SK-N-MC (cell line): ENCODE measurements around the gene SINHCAF.
"Not testable (repeated sequence)": the region's sequence is repeated elsewhere in the genome, so short reads cannot be mapped to it uniquely, and the experiment has no call there.

ENCODE experiments used
- DNase-seq: peaks from one replicate; pipeline ENCODE4 v3.0.0-alpha.2; 2011; ENCODE audit warnings: low read depth, low spot score
- H3K27ac ChIP-seq: fragments of 200-600 bp; sonication (generic); 2 replicates; pipeline ENCODE4 v1.5.1; 2016; ENCODE audit warnings: mixed run types
- H3K36me3 ChIP-seq: fragments of 200-600 bp; sonication (generic); 2 replicates; pipeline ENCODE4 v1.6.1; 2017; ENCODE audit warnings: antibody characterized with exemption, low read length, mixed read lengths; ENCODE audit not compliant: insufficient read depth
- H3K4me3 ChIP-seq: fragments of 200-600 bp; sonication (generic); 2 replicates; pipeline ENCODE4 v1.5.1; 2016
- H3K9ac ChIP-seq: fragments of 200-600 bp; sonication (generic); 2 replicates; pipeline ENCODE4 v1.8.0; 2017; ENCODE audit warnings: mixed run types, mixed read lengths; ENCODE audit not compliant: insufficient read length
- H3K9me3 ChIP-seq: fragments of 200-600 bp; sonication (generic); 2 replicates; pipeline ENCODE4 v1.6.1; 2017; ENCODE audit warnings: low read depth, mild to moderate bottlenecking, antibody characterized with exemption, low read length, moderate library complexity, mixed read lengths
- EZH2 ChIP-seq: fragments of 200-600 bp; sonication (generic); IDR thresholded peaks from one replicate; pipeline ENCODE4 v1.6.1; 2017; ENCODE audit warnings: antibody characterized with exemption
- FOXP2 ChIP-seq: optimal IDR thresholded peaks from 2 replicates; pipeline ENCODE3; 2011; ENCODE audit warnings: mild to moderate bottlenecking, moderate library complexity; ENCODE audit not compliant: insufficient read depth; ENCODE audit errors: extremely low read length, control extremely low read depth
- POLR2AphosphoS5 ChIP-seq: IDR thresholded peaks from 2 replicates; pipeline ENCODE4 v1.6.1; 2012; ENCODE audit warnings: mild to moderate bottlenecking, low read depth, low read length, borderline replicate concordance

Gene SINHCAF

DNA sequence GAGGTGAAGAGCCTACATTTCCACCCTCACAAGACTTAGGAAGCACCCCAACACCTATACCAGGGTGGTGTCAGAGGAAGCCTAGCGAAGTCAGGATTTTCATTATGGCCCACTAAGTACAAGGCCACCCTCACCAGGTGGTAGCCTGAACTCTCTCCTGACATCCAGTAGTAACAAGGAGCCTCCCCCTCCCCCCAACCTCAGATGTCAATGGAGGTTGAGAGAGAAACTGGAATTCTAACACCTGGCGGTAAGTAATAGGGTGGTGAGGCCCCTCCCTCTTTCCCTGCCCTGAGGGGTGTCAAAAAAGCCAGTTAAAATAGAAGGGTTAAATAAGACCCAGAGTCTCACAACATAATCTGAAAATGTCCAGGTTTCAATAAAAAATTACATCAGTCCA lies 37.6 kb downstream of the SINHCAF start:
- DNase-seq = no peak
- no peak overlapping the region for H3K4me3 ChIP-seq
- TF ChIP-seq EZH2 = no peak
- TF ChIP-seq FOXP2 = no peak
- no peak for TF ChIP-seq POLR2AphosphoS5
- H3K9ac ChIP-seq = no peak overlapping the region
- H3K9me3 ChIP-seq = no peaks in the 10 kb centered on the region
- peaks cover 95% of the 10 kb centered on the region for H3K36me3 ChIP-seq
- no peak overlapping the region for H3K27ac ChIP-seq

DNA sequence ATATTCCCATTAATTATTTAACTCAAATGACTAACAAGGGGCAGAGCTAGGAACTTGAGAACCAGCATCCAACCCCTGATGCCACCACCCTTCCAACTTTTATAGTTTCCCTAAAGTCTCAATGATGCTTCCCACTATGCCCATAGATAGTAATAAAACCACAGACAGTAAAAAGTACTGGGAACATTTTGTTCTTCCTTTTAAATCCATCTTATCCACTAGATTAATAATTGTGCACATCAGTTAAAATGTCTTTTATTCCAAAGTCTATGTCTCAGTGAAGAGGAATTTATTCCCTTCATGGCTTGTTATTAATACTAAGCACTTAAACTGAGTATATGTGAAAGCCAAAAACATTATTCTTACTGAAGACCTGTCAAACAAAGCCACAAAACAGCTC lies 45.8 kb downstream of the SINHCAF start:
- no peak for DNase-seq
- Histone ChIP-seq H3K36me3 (peaks cover 69% of the 10 kb centered on the region), H3K27ac (no peak overlapping the region), H3K9ac (no peak overlapping the region), H3K4me3 (no peak overlapping the region), H3K9me3 (no peaks in the 10 kb centered on the region)
- no peak for TF ChIP-seq POLR2AphosphoS5
- TF ChIP-seq FOXP2 = no peak
- TF ChIP-seq EZH2 = no peak

DNA sequence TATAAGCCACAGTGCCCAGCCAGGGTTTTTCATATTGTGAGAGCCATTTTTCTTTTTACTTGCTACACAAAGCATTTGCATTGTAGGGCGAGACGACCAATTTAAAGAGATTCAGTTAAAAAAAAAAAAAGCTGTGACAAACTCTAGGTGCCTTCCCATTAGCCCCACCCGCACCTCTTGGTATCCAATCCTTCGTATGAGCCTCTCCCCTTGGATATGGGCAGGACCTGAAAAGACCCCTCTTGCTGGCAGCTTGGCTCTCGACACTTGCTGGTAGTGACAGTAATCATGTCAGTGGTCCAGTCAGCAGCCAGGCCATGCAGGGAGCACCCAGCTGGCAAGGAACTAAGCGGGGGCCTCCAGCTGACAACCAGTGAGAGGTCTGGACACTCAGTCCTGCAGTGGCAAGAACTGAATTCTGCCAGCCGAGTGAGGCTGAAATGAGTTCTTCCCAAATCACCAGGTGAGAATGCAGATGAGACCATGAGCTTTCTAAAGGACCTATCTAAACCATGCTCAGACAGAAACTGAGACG lies 46.5 kb downstream of the SINHCAF start:
- Histone ChIP-seq H3K9ac (no peak overlapping the region), H3K4me3 (no peak overlapping the region), H3K9me3 (no peaks in the 10 kb centered on the region), H3K36me3 (peaks cover 66% of the 10 kb centered on the region), H3K27ac (no peak overlapping the region)
- no peak for DNase-seq
- TF ChIP-seq EZH2 = no peak
- no peak for TF ChIP-seq POLR2AphosphoS5
- no peak for TF ChIP-seq FOXP2

- no peak for DNase-seq
- Histone ChIP-seq H3K36me3 (peaks cover 61% of the 10 kb centered on the region), H3K9me3 (no peaks in the 10 kb centered on the region), H3K4me3 (no peak overlapping the region), H3K27ac (no peak overlapping the region), H3K9ac (no peak overlapping the region)
- no peak for TF ChIP-seq EZH2
- no peak for TF ChIP-seq FOXP2
- TF ChIP-seq POLR2AphosphoS5 = no peak
Observed at GRCh38 chr12:31278832-31279231, 47.1 kb downstream of the SINHCAF start.

DNA sequence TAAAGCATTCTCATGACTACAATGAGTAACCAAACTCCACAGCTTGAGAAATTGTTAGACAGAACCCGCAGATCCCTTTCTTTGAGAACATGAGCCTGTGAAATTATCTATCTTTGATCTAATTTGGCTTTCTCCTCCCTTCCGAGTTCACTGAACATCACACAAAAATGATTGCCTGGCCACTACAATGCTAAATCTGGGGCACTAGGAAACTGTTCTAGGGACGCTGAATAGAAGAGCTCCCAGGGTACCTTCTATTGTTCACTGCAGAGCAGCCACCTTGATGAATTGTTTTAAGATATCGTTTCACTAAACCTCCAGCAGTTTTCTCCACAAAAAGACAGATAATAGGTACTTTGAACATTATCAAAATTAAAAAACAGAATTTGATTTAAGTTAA lies 47.5 kb downstream of the SINHCAF start:
- TF ChIP-seq EZH2 = no peak
- H3K4me3 ChIP-seq = no peak overlapping the region
- H3K27ac ChIP-seq = no peak overlapping the region
- H3K9ac ChIP-seq = no peak overlapping the region
- H3K9me3 ChIP-seq = no peaks in the 10 kb centered on the region
- H3K36me3 ChIP-seq = peaks cover 57% of the 10 kb centered on the region
- no peak for DNase-seq

DNA sequence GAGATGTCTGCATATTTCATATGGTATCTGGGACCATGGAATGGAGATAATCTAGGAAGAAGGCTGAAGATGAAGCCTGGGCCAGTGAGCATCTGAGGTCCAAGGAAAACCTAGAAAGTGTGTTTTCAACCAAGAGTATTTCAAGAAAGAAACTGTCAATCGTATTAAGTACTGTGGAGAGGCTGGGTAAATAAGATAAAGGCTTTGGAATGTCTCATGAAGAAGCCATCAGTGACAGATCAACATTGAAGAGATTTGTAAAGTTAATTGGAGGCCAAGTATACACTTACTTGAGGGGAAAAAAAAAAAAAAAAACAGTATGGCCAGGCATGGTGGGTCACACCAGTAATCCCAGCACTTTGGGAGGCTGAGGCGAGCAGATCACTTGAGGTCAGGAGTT lies 48.9 kb downstream of the SINHCAF start:
- TF ChIP-seq FOXP2 (no peak), POLR2AphosphoS5 (no peak), EZH2 (no peak)
- DNase-seq = no peak
- Histone ChIP-seq H3K27ac (no peak overlapping the region), H3K36me3 (peaks cover 47% of the 10 kb centered on the region), H3K9me3 (no peaks in the 10 kb centered on the region), H3K4me3 (no peak overlapping the region), H3K9ac (no peak overlapping the region)

DNA sequence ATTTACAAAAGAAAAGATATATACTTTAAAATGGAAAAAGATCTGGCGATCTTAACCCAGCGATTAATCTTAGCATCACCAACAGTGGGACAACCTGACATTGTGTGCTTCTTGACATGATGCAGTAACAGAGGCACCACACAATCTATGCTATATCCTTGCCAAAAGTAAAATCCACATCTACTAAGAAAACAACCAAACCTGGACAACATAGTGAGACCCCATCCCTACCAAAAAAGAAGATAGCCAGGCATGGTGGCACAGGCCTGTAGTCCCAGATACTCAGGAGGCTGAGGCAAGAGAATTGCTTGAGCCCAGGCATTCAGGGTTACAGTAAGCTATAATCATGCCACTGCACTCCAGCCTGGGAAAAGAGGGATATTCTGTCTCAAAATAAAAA lies 50.5 kb downstream of the SINHCAF start:
- Histone ChIP-seq H3K9me3 (no peaks in the 10 kb centered on the region), H3K9ac (no peak overlapping the region), H3K36me3 (peaks cover 47% of the 10 kb centered on the region), H3K27ac (no peak overlapping the region), H3K4me3 (no peak overlapping the region)
- TF ChIP-seq EZH2 = no peak
- no peak for TF ChIP-seq POLR2AphosphoS5
- no peak for TF ChIP-seq FOXP2
- DNase-seq = no peak

DNA sequence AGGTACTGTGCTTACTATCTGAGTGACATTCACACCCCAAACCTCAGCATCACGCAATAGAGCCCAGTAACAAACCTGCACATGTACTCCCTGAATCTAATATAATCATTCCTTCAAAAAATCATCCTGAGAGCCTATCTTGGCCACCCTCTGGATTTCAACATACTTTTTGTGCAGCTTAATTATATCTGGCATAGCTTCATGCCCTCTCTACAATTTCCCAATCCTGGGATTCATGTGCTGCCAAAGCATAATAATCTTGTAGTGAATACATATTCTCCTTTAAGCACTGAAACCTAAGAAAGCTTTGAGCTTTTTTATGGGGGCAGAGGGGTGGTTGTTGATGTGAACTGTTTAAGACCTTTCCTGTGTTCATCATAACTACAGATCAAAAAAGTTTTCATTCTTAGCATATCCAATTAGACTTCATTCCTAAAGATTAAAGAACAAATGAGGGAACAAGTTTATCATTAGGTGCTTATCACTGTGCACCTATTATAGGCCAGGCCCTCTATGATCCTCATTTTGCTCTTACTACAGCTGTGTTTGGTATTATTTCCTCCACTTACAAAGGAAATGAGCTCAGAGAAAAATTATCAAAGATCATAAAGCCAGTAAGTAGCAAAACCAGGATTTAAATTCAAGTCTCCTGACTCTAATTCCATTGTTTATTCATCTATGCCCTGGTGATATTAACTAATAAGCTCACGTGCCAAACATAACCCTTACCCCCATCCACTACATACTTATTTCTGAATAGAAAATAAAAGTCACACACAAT lies 51.2 kb downstream of the SINHCAF start:
- TF ChIP-seq FOXP2 = no peak
- TF ChIP-seq POLR2AphosphoS5 = no peak
- no peak for TF ChIP-seq EZH2
- no peak overlapping the region for H3K27ac ChIP-seq

DNA sequence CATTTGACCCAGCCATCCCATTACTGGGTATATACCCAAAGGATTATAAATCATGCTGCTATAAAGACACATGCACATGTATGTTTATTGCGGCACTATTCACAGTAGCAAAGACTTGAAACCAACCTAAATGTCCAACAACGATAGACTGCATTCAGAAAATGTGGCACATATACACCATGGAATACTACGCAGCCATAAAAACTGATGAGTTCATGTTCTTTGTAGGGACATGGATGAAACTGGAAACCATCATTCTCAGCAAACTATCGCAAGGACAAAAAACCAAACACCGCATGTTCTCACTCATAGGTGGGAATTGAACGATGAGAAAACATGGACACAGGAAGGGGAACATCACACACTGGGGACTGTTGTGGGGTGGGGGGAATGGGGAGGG lies 52.2 kb downstream of the SINHCAF start:
- H3K27ac ChIP-seq, H3K4me3 ChIP-seq, H3K9ac ChIP-seq, H3K9me3 ChIP-seq, DNase-seq: not testable (repeated sequence)
- peaks cover 32% of the 10 kb centered on the region for H3K36me3 ChIP-seq

More for the DNA sequence above, 51.2 kb downstream of the SINHCAF start:
- no peak overlapping the region for H3K4me3 ChIP-seq
- H3K9ac ChIP-seq = no peak overlapping the region
- H3K9me3 ChIP-seq = no peaks in the 10 kb centered on the region
- H3K36me3 ChIP-seq = peaks cover 40% of the 10 kb centered on the region
- no peak for DNase-seq
